ENCODE measurements around the gene TSC2. TPM values are rescaled to one million over a fixed set of nuclear protein-coding genes. Genes with fewer than 3 reads are reported as not detected.

TSC2 gene
- total RNA-seq, 4 donors from 2014 or later: 98.4 to 220 (median 141) TPM

DNA sequence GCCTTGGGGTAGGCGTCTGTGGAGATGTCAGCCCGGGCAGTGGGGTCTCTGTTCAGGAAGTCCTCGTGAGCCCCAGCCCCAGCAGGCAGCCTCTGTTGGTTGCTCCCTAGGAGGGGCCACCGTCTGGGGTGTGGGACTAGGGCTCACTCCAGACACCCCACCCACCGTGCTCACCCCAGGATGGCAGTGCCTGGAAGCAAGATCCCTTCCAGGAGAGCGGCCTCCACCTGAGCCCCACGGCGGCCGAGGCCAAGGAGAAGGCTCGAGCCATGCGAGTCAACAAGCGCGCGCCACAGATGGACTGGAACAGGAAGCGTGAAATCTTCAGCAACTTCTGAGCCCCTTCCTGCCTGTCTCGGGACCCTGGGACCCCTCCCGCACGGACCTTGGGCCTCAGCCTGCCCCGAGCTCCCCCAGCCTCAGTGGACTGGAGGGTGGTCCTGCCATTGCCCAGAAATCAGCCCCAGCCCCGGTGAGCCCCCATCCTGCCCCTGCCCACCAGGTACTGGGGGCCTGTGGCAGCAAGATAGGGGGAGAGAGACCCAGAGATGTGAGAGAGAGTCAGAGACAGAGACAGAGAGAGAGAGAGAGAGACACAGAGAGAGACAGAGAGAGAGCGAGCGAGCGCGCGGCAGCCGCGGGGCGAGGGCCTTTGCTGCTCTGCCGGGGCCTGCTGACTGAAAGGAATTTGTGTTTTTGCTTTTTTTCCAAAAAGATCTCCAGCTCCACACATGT, 10.0 kb upstream of the TSC2 start:
- Histone ChIP-seq H3K27ac (peak overlapping the region; percentile 70 to 91 (median 78)), H3K9me3 (no peaks in the 10 kb centered on the region), H3K4me1 (peaks cover 0 to 86% (median 3%) of the 10 kb centered on the region in 4 donors), H3K36me3 (no peaks in the 10 kb centered on the region), H3K27me3 (no peaks in the 10 kb centered on the region), H3K4me3 (peak overlapping the region in 1 of 4 donors; percentile 12)
- no peak for DNase-seq
- TF ChIP-seq POLR2A (IDR thresholded peaks at IDR 0.05): no peak
- TF ChIP-seq CTCF (IDR thresholded peaks at IDR 0.05): no peak

DNA sequence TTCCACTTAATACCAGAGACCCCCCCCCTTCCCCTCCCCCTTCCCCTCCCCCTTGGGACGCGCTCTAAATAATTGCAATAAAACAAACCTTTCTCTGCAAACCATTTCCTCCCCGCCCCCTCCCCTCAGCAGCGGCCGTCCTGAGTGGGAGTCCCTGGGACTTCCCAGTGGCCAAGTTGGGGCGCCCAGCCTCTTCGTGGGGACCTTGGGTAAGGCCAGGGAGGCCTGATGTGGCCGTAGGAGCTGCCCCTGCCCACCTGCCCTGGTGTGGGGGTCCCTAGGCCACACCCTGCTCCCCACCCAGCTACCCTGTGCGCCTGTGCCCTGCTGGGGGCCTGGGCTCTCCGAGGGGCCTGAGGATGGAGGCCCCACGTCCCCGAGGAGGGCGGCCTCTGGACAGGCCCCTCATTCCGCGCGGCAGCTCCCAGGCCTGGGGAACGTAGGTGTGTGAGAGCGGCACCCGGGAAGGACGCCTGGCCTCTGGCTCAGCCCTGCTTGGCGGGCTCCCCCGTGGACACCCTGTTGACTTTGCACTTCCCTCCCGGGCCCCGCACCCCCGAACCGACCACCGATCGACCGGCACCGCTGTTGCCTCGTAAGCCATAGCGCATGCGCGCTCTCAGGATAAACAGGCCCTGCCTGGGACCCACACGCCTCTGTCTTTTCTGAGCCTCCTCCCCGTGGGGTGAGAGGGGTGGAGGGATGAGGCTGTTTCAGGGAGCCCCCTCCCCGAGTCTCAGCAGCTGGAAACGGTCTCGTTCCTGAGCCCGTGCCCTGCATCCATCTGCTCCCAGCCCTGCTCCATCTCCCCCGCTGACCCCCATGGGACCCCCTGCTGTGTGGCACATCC, 9.2 kb upstream of the TSC2 start:
- Histone ChIP-seq H3K9me3 (no peaks in the 10 kb centered on the region), H3K36me3 (no peaks in the 10 kb centered on the region), H3K4me3 (peak overlapping the region in 2 of 4 donors; percentile 6 to 10), H3K27ac (peak overlapping the region; percentile 70 to 91 (median 78)), H3K27me3 (no peaks in the 10 kb centered on the region), H3K4me1 (peaks cover 0 to 88% (median 3%) of the 10 kb centered on the region in 4 donors)
- TF ChIP-seq POLR2A (IDR thresholded peaks at IDR 0.05) (no peak), CTCF (IDR thresholded peaks at IDR 0.05) (no peak)
- DNase-seq: no peak

GRCh38 chr16:2039274-2040031, 8.3 kb upstream of the TSC2 start:
- peak overlapping the region; percentile 70 to 91 (median 78) for H3K27ac ChIP-seq
- no peaks in the 10 kb centered on the region for H3K36me3 ChIP-seq
- no peak overlapping the region for H3K4me3 ChIP-seq
- no peaks in the 10 kb centered on the region for H3K27me3 ChIP-seq
- no peak for TF ChIP-seq CTCF (IDR thresholded peaks at IDR 0.05)
- no peak for TF ChIP-seq POLR2A (IDR thresholded peaks at IDR 0.05)
- DNase-seq: peak; percentile 32 to 80 (median 71)
- H3K9me3 ChIP-seq: no peaks in the 10 kb centered on the region
- H3K4me1 ChIP-seq: peaks cover 0 to 89% (median 3%) of the 10 kb centered on the region in 4 donors

DNA sequence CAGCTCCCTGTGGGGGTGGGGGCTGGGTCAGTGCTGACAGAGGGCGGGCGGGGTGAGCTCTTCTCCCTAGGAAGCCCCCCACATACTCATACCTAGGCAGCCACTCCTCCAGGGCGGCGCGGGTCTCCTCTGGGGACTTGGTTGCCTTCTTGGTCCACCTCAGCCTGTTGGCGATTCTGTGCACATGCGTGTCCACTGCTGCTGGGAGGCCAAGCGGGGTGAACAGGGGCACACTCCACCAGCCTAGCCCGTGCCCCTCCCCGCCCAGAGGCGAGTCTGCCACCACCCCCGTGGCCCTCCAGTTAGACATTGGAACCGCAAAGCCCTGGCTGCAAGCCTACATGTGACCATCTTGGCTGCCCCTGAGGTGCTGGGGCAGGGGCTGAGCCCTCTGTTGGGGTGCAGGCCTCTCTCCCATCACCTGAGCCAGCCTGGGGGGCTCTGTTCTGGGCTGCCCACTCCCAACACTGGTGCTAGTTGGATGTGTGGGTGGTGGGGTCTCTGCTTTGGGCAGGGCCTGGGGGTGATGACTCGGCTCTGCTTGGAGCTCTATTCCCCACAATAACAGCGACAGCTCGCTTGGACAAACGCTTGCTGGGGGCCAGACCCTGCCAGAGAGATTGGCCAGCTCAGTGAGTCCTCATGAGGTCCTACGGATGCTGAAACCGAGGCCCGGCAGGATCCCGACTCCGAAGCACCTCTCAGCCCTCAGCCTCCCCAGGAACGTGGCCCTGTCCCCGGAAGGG, 7.6 kb upstream of the TSC2 start:
- H3K36me3 ChIP-seq: no peaks in the 10 kb centered on the region
- H3K27me3 ChIP-seq: no peaks in the 10 kb centered on the region
- peak overlapping the region; percentile 62 to 91 (median 78) for H3K27ac ChIP-seq
- DNase-seq: no peak
- H3K4me1 ChIP-seq: peaks cover 0 to 84% (median 3%) of the 10 kb centered on the region in 4 donors
- no peak overlapping the region for H3K4me3 ChIP-seq
- no peaks in the 10 kb centered on the region for H3K9me3 ChIP-seq
- no peak for TF ChIP-seq POLR2A (IDR thresholded peaks at IDR 0.05)
- no peak for TF ChIP-seq CTCF (IDR thresholded peaks at IDR 0.05)

All from Peyer's patch (tissue), 4 donors.